NCI-H1436 treated with DMSO at 0.1 percent for 48 hours (cell line): Measurements from ENCODE around the gene MAPK1.
"Not testable (repeated sequence)": the region's sequence is repeated elsewhere in the genome, so short reads cannot be mapped to it uniquely, and the experiment has no call there.

ENCODE experiments used
- DNase-seq: peaks from one replicate; lab custom pipeline; 2025; lab: John Stamatoyannopoulos, UW

Gene MAPK1

GRCh38 chr22:21790849-21791610, 76.4 kb downstream of the MAPK1 start:
- DNase-seq, result not testable (repeated sequence)

- no peak for DNase-seq
Observed at GRCh38 chr22:21790359-21790758, 77.1 kb downstream of the MAPK1 start.

- not testable (repeated sequence) for DNase-seq
Observed at GRCh38 chr22:21787565-21787964, 79.9 kb downstream of the MAPK1 start.

GRCh38 chr22:21780259-21780658, 87.2 kb downstream of the MAPK1 start:
- DNase-seq, result no peak

GRCh38 chr22:21779444-21779843, 88.0 kb downstream of the MAPK1 start:
- no peak for DNase-seq

- DNase-seq, result no peak
Observed at GRCh38 chr22:21778705-21779363, 88.6 kb downstream of the MAPK1 start.

GRCh38 chr22:21771631-21771976, 95.8 kb downstream of the MAPK1 start:
- no peak for DNase-seq

- no peak for DNase-seq
Observed at GRCh38 chr22:21768435-21768834, 99.0 kb downstream of the MAPK1 start.

GRCh38 chr22:21766691-21767462, 100.6 kb downstream of the MAPK1 start:
- DNase-seq, result no peak

GRCh38 chr22:21765909-21766529, 101.4 kb downstream of the MAPK1 start:
- DNase-seq, result no peak

GRCh38 chr22:21764038-21764804, 103.2 kb downstream of the MAPK1 start:
- DNase-seq, result no peak

GRCh38 chr22:21762712-21763581, 104.5 kb downstream of the MAPK1 start:
- DNase-seq, result no peak

- DNase-seq, result no peak
Observed at GRCh38 chr22:21761994-21762680, 105.3 kb downstream of the MAPK1 start.

GRCh38 chr22:21761086-21761485, 106.4 kb downstream of the MAPK1 start:
- DNase-seq, result no peak

GRCh38 chr22:21760640-21761039, 106.8 kb downstream of the MAPK1 start:
- DNase-seq, result no peak

- no peak for DNase-seq
Observed at GRCh38 chr22:21759646-21760376, 107.6 kb downstream of the MAPK1 start.

GRCh38 chr22:21759093-21759492, 108.4 kb downstream of the MAPK1 start:
- no peak for DNase-seq

- DNase-seq, result no peak
Observed at GRCh38 chr22:21758091-21758864, 109.2 kb downstream of the MAPK1 start.

- DNase-seq, result no peak
Observed at GRCh38 chr22:21755851-21756284, 111.6 kb downstream of the MAPK1 start.
